HG03378 (cell line): ENCODE measurements around the gene ZNF778.
"Not testable (repeated sequence)": the region's sequence is repeated elsewhere in the genome, so short reads cannot be mapped to it uniquely, and the experiment has no call there.

Experiments
- ATAC-seq: cut with Tn5 transposase; IDR thresholded peaks from one replicate; pipeline ENCODE4 v1.9.1; 2021; ENCODE audit warnings: mild to moderate bottlenecking, moderate library complexity; ENCODE audit not compliant: unreplicated experiment

The ZNF778 gene

DNA sequence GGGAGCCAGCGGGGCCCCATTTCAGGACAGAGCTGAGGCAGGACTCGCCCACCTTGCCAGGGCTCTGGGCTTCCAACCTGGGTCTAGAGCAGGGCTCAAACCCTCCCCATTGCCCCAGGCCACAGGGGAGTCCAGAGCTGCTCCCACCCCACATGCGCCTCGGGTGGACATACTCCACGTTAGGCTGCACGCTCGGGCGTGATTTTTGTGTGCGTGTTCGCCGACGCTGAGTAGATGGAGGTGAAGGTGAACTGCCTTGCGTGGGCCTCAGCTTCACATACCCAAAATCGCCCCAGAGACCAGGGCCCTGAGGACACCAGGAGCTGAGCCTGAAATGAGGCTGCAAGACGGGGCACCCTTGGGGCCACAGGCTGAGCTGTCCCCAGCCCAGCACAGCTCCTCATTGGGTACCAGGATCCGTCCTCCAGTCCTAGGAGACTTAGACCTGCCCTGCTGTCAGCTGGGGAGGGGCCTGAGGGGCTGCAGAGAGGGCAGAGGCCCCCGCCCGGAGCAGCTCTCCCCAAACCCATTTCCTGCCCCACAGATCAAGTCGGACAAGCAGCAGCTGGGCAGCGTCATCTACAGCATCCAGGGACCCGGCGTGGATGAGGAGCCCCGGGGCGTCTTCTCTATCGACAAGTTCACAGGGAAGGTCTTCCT, 37.7 kb upstream of the ZNF778 start:
- ATAC-seq: no peak

DNA sequence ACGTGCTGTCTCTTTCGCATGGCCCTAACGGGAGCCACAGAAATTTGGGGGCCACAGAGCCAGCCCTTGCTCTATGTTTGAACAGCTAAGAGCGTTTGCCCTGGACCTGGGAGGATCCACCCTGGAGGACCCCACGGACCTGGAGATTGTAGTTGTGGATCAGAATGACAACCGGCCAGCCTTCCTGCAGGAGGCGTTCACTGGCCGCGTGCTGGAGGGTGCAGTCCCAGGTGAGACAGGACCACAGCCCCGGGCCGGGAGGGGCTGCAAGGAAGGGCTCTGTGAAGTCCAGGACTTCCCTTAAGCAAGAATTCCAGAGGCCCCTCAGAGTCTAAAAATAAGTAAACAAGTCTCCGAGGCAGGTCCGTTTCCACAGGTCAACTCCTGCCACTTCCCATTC, 34.0 kb upstream of the ZNF778 start:
- ATAC-seq: no peak

DNA sequence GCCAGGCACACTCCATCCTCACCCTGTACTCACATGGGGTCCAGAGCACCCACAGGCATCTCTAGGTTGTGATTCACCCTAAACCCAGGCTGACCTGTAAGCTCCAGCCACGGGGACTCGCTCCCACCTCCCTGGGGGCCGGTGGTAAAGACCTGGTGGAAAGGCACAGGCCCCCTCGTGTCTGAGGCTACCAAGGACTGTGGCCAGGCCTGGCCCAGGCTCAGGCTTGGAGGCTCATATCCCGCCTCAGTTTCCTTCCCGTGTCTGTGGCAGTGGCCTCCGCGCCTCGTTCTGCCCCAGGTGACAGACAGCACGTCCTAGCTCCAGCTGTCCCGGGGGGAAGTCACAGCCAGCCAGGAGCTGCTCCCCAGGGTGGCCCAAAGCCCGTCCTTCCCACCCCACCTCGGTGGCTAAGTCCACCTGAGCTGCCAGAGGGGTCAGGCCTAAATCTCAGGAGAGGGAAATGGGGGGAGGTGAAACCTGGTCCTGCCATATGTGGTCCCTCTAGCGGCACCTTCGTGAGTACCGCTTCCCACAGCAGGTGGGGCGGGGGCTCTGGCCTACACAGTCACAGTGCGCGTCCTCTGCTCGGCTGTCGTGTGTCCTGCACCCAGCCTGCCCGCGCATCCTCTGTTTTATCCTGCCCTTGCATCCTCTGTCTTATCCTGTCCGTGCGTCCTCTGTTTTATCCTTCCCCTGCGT, 33.4 kb upstream of the ZNF778 start:
- ATAC-seq: no peak

DNA sequence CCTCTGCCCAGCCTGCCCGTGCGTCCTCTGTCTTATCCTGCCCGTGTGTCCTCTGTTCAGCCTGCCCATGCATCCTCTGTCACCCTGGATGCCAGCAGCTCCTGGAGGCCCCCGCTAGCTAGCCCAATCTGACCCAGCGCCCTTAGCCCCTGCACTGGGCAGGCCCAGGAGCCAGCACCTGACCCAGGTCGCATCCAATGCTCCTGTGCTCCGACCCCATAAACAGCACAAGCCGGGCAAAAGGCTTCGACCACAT, 32.9 kb upstream of the ZNF778 start:
- no peak for ATAC-seq

DNA sequence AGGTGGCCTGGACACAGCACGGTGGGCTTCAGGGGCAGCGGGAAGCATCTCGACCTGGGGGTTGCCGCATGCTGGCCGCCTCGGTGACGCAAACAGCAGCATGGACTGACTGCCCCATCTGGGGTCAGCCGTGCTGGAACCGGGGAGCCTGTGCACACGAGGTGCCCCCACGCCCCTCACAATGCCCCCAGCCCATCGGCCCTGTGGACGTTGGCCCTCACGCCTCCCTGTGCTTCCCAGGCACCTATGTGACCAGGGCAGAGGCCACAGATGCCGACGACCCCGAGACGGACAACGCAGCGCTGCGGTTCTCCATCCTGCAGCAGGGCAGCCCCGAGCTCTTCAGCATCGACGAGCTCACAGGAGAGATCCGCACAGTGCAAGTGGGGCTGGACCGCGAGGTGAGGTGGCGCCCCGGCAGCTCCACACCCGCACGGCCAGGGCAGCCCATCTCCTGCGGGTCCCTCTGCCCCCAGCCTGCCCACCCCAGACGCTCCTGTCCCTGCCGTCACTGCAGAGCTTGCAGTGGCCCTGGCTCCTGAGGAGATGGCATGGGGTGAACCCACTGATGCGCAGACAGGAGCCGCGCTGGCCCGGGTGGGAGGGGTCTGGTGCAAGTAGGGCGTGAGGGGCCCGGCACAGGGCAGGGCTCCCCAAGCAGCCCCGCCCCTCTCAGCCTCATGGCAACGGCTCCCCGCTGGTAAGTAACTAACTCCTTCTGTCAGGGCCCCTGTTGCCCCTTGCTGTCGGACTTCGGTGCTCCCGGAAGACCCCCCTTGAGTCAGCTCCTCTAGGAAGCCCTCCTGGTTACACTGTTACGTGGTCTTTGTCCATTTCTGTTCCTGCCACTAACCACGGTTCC, 32.3 kb upstream of the ZNF778 start:
- ATAC-seq: no peak

DNA sequence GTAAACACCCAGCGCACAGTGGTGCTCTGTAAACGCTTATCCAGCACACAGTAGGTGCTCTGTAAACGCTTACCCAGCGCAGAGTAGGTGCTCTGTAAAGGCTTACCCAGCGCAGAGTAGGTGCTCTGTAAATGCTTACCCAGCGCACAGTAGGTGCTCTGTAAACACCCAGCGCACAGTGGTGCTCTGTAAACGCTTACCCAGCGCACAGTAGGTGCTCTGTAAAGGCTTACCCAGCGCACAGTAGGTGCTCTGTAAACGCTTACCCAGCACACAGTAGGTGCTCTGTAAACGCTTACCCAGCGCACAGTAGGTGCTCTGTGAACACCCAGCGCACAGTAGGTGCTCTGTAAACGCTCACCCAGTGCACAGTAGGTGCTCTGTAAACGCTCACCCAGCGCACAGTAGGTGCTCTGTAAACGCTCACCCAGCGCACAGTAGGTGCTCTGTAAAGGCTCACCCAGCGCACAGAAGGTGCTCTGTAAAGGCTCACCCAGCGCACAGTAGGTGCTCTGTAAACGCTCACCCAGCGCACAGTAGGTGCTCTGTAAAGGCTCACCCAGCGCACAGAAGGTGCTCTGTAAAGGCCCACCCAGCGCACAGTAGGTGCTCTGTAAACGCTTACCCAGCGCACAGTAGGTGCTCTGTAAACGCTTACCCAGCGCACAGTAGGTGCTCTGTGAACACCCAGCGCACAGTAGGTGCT, 31.5 kb upstream of the ZNF778 start:
- ATAC-seq: not testable (repeated sequence)

DNA sequence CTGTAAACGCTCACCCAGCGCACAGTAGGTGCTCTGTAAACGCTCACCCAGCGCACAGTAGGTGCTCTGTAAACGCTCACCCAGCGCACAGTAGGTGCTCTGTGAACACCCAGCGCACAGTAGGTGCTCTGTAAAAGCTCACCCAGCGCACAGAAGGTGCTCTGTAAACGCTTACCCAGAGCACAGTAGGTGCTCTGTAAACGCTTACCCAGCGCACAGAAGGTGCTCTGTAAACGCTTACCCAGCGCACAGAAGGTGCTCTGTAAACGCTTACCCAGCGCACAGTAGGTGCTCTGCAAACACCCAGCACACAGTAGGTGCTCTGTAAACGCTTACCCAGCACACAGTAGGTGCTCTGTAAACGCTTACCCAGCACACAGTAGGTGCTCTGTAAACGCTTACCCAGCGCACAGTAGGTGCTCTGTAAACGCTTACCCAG, 30.9 kb upstream of the ZNF778 start:
- not testable (repeated sequence) for ATAC-seq

DNA sequence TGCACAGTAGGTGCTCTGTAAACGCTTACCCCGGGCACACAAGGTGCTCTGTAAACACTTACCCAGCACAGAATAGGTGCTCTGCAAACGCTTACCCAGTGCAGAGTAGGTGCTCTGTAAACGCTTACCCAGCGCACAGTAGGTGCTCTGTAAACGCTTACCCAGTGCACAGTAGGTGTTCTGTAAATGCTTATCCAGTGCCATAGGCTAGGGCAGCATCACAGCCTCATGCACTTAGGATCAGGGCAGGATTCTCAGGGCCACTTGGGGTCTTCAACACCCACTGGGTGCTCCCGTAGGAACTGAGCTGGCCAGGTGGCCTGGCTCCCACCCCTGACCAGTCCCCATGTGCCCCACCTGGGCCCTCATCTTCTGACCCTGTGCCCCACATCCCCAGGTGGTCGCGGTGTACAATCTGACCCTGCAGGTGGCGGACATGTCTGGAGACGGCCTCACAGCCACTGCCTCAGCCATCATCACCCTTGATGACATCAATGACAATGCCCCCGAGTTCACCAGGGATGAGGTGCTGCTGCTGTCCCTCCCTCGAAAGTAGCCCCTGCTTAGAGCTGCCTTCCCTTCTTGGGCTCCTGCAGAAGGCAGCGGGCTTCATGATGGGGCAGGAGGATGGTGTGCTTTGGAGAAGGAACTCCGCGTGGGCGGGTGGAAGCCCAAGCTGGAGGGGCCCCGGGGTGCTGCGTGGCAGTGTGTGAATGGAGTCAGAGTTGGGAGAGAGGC, 30.3 kb upstream of the ZNF778 start:
- no peak for ATAC-seq

DNA sequence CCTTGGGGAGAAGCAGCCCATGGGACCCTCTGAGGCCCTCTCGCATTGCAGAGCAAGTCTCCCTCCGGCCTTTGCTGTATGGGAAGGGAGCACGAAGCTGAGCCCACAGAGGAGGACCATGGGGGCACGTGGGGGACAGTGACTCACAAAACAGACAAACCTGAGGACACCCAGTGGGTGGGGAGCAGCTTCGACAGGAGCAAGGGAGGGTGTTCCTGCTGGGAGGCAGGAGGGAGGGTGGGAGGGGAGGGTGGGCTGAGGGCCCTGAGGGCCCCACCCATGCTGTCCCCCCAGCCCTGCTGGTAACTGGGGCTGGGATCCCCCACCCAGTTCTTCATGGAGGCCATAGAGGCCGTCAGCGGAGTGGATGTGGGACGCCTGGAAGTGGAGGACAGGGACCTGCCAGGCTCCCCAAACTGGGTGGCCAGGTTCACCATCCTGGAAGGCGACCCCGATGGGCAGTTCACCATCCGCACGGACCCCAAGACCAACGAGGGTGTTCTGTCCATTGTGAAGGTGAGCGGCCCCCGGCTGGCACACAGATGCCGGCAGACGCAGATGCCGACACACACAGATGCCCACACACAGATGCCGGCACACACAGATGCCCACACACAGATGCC, 29.6 kb upstream of the ZNF778 start:
- ATAC-seq: no peak

DNA sequence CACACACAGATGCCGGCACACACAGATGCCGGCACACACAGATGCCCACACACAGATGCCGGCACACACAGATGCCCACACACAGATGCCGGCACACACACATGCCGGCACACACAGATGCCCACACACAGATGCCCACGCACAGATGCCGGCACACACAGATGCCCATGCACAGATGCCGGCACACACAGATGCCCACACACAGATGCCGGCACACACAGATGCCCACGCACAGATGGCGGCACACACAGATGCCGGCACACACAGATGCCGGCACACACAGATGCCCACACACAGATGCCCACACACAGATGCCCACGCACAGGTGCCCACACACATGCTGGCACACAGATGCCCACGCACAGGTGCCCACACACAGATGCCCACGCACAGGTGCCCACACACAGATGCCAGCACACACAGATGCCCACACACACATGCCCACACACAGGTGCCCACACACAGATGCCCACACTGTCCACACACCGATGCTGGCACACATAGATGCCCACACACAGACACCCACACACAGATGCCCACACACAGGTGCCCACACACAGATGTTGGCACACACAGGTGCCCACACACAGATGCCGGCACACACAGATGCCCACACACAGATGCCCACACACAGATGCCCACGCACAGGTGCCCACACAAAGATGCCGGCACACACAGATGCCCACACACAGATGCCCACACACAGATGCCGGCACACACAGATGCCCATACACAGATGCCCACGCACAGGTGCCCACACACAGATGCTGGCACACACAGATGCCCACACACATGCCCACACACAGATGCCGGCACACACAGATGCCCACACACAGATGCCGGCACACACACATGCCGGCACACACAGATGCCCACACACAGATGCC, 28.8 kb upstream of the ZNF778 start:
- ATAC-seq: not testable (repeated sequence)

DNA sequence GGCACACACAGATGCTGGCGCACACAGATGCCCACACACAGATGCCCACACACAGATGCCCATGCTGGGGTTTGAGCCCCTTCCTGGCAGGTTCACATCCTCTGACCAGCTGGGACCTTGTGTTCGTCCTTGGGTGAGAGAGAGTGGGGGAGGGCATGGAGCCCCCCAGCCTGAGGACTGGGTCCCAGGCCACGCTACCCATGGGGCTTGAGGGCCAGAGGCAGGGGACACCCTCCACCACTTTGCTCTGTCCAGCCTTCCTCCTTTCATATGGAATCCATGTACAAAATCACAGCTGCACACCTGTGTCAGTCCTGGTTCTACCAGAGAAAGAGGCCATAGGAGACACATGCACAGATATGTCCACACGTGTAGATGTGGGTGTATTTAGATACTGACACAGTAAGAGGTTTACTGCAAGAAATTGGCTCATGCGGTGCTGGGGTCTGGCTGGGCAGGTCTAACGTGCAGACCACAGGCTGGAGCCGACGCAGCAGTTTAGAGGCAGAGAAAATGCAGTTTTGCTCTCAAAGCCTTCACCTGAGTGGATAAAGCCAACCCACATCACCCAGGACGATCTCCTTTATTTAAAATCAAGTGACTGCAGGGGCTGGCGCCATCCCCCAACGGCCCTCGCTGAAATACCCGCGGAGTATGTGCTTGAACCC, 28.0 kb upstream of the ZNF778 start:
- no peak for ATAC-seq

DNA sequence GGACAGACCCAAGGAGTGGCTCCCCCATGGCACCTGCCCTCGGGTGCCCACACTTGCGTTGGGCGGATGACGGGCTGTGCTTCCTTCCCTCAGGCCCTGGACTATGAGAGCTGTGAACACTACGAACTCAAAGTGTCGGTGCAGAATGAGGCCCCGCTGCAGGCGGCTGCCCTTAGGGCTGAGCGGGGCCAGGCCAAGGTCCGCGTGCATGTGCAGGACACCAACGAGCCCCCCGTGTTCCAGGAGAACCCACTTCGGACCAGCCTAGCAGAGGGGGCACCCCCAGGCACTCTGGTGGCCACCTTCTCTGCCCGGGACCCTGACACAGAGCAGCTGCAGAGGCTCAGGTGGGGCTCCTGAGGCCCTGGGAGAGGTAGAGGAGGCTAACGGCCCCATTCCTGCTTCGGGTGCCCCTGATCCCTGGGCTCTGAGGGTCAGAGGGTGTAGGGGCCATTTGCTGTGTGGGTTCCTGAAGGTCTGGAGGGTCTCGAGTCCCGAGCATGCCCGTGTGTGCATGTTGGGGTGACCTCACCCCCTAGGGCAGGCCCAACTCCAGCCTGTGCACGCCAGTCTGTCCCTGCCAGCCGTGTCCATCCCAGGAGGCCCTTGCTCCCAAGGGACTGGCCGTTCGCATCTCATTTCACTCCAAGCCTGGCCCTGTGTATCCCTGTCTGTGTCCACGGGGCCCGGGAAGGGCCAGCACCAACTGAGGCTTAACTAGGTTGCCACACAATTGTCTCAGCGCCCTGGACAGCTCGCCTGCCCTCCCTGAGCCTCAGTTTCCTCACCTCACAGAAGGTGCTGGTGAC, 27.1 kb upstream of the ZNF778 start:
- ATAC-seq: no peak

DNA sequence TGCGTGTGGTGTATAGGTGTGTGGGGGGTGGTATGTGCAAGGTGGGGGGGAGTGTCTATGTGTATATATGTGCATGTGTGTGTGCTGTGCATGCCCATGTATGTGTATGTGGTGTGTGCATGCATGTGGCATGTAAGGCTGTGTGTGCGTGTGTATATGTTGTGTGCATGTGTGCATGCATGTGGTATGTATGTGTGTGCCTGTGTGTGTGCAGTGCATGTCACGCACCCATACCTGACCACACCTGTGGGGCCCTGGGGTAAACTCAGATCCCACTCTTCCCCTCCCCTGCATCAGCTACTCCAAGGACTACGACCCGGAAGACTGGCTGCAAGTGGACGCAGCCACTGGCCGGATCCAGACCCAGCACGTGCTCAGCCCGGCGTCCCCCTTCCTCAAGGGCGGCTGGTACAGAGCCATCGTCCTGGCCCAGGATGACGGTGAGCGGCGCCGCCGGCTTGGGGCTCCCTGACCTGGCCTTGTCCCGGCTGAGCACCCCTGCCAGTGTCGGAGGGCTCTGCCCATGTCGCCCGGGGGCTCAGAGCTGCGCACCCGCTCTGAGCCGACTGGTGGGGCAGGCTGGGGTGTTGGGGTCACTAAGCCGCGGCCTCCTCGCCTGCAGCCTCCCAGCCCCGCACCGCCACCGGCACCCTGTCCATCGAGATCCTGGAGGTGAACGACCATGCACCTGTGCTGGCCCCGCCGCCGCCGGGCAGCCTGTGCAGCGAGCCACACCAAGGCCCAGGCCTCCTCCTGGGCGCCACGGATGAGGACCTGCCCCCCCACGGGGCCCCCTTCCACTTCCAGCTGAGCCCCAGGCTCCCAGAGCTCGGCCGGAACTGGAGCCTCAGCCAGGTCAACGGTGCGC, 26.2 kb upstream of the ZNF778 start:
- ATAC-seq: no peak

DNA sequence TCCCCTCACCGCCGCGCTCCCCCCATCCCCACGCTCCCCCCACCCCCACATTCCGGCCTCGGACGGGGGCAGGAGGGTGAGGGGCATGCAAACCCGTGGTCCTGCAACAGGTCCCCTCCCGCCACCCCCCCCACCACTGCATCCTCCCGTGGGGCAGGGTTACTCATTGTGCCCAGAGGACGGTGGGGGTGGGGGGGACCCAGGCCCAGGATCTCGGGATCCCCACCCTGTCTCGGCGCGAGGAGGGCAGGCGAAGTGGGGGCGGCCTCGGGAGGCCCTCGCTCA, 25.7 kb upstream of the ZNF778 start:
- ATAC-seq: no peak

DNA sequence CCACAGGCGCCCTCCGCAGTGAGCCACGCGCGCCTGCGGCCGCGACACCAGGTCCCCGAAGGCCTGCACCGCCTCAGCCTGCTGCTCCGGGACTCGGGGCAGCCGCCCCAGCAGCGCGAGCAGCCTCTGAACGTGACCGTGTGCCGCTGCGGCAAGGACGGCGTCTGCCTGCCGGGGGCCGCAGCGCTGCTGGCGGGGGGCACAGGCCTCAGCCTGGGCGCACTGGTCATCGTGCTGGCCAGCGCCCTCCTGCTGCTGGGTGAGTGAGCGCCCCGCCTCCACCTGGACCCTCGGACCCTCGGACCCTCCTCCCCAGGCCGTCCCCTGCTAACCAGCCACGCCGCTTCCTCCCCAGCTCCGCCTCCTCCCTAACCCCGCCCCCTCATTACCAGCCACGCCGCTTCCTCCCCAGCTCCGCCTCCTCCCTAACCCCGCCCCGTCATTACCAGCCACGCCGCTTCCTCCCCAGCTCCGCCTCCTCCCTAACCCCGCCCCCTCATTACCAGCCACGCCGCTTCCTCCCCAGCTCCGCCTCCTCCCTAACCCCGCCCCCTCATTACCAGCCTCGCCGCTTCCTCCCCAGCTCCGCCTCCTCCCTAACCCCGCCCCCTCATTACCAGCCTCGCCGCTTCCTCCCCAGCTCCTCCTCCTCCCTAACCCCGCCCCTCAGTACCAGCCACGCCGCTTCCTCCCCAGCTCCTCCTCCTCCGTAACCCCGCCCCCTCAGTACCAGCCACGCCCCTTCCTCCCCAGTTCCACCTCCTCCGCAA, 25.1 kb upstream of the ZNF778 start:
- ATAC-seq: not testable (repeated sequence)

DNA sequence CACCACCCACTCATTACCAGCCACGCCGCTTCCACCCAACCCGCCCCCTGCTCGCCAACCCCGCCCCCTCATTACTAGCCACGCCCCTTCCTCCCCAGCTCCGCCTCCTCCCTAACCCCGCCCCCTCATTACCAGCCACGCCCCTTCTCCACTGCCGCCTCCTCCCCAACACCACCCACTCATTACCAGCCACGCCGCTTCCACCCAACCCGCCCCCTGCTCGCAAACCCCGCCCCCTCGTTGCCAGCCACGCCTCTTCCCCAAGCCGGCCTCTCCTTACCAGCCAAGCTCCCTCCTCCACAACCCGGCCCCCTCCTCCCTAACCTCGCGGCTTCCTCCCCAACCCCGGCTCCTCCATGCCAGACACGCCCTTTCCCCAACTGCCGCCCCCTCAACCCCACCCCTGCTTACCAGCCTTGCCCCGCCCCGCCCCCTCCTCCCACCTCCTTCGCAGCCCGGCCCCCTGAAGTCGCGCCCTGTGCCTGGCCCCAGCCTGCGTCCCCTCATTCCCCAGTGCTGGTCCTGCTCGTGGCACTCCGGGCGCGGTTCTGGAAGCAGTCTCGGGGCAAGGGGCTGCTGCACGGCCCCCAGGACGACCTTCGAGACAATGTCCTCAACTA, 24.4 kb upstream of the ZNF778 start:
- no peak for ATAC-seq
